GM12872 (cell line): Measurements from ENCODE around the gene CALY.

Experiments used
- TF ChIP-seq, protein P1 (sequence below): IDR thresholded peaks from 3 replicates; pipeline ENCODE4 v1.5.1; 2011; ENCODE audit warnings: low read depth, mild to moderate bottlenecking, low read length, moderate library complexity; ENCODE audit not compliant: insufficient read depth

Gene CALY

DNA sequence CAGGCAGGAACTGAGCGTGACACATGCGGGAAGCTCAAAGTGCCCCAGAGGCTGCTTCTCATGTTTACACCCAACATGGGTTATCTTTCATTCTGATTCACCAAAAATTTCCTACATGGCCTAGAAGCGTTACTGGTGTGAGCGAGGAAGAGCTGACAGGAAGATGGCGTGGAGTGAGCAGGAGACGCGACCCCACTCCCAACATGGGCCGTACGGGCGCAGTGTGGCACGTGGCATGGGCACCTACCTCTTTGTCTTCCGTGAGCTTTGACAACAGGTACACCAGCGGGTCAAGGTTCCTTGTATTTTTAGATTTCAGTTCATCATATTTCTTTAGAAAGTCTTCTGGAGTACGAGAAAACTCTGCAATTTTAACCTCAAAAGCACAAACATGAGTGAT is 37.0 kb downstream of the CALY start:
- TF ChIP-seq, protein P1, sequence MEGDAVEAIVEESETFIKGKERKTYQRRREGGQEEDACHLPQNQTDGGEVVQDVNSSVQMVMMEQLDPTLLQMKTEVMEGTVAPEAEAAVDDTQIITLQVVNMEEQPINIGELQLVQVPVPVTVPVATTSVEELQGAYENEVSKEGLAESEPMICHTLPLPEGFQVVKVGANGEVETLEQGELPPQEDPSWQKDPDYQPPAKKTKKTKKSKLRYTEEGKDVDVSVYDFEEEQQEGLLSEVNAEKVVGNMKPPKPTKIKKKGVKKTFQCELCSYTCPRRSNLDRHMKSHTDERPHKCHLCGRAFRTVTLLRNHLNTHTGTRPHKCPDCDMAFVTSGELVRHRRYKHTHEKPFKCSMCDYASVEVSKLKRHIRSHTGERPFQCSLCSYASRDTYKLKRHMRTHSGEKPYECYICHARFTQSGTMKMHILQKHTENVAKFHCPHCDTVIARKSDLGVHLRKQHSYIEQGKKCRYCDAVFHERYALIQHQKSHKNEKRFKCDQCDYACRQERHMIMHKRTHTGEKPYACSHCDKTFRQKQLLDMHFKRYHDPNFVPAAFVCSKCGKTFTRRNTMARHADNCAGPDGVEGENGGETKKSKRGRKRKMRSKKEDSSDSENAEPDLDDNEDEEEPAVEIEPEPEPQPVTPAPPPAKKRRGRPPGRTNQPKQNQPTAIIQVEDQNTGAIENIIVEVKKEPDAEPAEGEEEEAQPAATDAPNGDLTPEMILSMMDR, result no peak

DNA sequence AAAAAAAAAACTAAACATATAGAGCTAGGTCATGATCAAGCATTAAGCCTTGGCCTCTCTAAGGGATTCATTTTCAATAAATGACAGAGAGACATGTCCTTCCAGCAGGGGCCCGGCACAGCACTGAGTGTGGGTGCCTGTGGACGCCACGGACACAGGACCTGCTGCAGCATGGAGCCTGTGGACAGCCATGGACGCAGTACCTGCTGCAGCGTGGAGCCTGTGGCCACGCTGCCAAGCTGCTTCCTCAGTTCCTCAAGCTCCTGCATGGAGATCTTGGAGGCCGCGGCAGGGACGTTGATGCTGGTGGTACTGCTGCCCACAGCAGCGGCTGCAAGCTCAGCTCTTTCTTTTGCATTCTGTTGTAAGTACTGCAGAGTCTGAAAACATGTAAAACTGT is 37.5 kb downstream of the CALY start:
- TF ChIP-seq, protein P1, result no peak

DNA sequence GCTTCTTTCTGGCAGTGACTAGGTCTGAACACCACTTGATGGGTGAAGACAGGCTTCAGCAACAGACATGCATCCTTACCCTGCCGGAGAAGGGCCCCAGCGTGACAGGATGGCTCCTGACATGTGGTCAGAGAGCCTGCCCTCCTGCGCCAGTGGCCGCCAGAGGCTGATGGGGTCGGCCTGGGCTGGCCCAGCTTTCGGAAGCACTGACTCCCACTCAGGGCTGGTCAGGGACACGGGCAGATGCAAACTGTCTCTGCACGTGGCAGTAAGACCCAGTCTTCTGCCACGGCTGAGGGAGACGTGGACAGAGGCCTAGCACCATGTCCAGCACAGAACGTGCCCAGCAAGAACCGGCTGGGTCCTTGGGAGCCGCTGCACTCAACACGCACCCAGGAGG is 38.2 kb downstream of the CALY start:
- TF ChIP-seq, protein P1, result no peak

DNA sequence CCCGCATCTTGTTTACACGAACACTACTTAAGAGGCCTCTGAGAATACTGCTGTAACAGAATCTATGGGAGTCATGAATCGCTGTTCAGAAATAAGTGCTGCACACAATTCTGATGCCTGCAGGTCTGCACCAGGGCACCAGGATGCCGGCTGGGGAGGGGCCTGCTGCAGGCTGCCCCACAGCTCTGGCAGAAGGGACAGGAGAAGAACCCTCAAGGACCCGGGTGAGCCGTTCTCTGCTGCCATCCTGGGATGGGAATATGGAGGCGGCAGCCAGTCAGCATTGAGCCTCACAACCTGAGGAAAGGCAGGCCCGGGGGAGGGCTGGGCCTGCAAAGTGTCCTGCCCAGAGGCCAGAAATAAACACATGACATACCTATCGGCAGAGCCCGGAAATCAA is 39.2 kb downstream of the CALY start:
- TF ChIP-seq, protein P1, result no peak

DNA sequence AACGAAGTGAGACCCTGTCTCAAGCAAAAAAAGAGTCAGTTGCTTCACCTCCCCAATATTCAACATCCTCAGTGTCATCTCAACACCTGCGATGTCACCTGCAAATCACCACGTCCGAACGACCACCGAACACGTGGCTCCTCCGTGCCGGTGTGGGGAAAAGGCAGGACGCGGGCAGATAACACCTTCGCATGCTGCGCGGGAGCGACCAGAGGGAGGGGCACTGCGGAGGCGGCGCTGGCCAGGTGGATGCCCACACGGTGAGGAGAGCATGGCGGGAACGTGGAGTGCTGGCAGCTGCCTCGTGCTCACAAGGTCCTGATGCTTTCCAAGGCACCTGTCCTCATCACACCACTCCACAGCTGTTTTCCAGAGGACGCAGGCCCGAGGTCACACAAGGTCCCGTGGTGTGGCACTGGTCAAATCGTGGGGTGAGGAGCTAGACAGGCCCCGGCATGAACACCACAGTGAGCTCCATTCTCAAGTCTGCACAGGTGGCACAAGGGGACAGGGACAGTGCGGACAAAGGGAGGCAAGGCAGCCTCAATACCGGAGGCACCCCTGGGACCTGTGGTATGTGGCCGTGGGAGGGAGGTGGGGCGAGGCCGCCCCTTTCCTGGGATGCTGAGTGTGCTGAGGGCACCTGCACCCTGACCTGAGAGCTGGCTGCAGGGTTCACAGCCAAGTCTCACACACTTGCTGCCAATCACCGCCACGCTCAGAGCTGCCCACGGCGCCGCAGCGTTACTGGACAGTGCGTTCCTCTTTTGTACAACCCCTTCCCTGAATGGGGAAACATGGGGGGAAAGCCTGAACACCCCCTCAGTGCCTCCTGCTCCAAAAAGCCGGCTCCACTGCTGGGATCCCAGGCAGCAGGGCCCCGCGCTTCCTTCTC is 41.0 kb downstream of the CALY start:
- TF ChIP-seq, protein P1, result no peak

DNA sequence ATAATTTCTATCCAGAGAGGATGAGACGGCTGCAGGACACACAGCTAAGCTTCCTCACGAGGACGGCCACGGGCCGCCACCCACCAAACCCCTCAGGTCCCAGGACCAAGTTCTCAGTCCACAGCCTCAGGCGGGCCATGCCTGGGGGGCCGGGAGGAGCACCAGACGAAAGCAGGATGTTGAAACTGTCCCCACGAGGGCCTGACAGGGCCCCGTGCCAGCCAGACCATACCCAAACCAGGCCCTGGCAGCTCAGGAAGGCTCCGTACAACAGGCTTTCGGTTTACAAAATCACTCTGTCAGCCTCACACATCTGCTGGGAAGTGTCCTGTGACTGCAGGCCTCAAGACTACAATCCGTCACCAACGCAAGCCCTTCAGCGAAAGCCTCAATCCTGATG is 42.5 kb downstream of the CALY start:
- TF ChIP-seq, protein P1, result no peak

DNA sequence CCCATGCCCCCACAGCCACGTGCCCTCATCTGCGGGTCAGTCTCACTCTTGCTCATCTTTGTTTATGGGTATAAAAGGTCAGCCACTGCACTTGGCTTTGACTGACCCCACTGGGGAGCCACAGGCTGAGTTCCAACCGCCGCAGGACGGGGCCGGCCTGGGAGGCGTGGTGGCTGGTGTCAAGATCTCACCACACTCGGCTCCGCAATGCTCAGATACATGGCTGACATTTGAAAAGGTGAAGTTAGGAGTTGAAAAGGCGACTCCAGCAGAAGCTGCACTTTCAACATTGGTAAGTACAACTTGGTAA is 42.9 kb downstream of the CALY start:
- TF ChIP-seq, protein P1, result no peak
